ENCODE data around the gene AP1B1.
A peak's percentile ranks its signal among the peaks of the same experiment; 100 is the strongest.
"Not testable (repeated sequence)": the region's sequence is repeated elsewhere in the genome, so short reads cannot be mapped to it uniquely, and the experiment has no call there.

Gene AP1B1

GRCh38 chr22:29387921-29388758 lies at the start of gene AP1B1:
Gene AP1B1, minus strand, starts transcription at chr22:29388570. Its CDS starts 21,327 bp downstream, at chr22:29367243.
- peak; percentile 86 for DNase-seq (ENCODE audit: low read depth)

- no peak for DNase-seq (ENCODE audit: low read depth)
Measured at GRCh38 chr22:29435236-29436136, 47.1 kb upstream of the AP1B1 start.

GRCh38 chr22:29434288-29434687 lies 45.9 kb upstream of the AP1B1 start:
- DNase-seq (ENCODE audit: low read depth) = no peak

DNA sequence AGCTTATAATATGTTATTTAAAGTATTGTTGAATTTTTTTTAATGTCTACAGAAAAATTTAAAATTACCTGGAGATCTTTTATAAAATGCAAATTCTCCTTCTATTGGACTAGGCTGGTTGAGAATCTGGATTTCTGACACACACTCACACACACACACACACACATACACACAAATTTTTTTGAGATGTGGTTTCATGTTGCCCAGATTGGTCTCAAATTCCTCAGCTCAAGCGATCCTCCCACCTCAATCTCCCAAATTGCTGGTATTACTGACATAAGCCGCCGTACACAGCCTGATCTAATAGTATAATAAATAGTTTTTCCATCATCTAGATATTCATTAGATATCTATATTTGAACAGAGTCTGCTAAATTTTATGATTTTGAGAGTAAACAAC lies 45.5 kb upstream of the AP1B1 start:
- no peak for DNase-seq (ENCODE audit: low read depth)

DNA sequence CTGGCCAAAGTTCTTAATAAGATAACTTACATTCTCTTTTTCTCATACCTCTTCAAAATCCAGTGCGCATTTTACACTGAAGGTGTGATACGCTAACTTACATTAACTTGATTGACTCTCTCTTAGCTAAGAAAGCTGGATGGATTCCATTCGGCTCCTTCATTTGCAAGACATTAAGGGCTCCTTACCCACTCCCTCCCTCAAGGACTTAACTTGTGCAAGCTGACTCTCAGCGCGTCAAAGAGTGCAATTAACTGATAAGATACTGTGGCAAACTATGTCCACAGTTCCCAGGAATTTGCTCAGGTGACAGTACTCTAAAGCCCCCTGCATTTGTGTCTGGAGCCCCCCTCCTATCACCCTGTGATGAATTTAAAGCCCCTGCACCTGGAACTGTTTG lies 43.6 kb upstream of the AP1B1 start:
- no peak for DNase-seq (ENCODE audit: low read depth)

DNA sequence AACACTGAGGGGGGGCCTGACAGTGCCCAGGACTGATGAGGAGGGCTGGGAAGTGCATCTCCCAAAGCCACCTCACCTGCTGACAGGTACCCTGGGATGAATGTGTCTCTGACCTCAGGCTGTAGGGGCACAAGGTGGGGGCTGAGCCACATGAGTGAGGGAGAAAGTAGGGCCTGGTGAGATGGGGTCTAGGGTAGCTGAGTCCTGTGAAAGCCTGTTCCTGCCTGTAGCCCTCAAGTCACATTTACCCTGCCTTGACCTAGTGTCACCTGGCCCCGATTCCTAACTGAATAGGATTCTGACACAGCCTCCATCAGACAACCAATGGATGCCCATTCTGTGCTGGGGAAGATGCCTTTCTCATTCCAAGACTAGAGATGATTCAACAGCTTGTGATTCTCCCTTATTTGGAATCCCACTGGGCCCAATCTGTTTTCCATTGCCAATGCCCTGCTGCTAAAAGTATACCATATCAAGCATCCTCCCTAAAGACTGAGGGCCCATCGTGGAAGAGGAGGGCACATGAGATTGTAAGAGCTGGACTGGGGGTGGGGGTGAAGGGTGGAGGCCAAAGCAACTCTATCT lies 38.9 kb upstream of the AP1B1 start:
- no peak for DNase-seq (ENCODE audit: low read depth)

DNA sequence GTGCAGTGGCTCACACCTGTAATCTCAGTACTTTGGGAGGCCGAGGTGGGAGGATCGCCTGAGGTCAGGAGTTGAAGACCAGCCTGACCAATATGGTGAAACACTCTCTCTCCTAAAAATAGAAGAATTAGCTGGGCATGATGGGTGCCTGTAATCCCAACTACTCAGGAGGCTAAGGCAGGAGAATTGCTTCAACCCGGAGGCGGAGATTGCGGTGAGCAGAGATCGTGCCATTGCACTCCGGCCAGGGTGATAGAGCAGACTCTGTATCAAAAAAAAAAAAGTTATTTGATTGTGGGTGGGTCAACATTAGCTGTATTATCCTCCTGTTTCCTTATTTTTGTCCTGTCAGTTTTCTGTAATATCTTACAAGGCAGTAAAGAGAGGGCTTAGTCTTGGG lies 38.1 kb upstream of the AP1B1 start:
- no peak for DNase-seq (ENCODE audit: low read depth)

DNA sequence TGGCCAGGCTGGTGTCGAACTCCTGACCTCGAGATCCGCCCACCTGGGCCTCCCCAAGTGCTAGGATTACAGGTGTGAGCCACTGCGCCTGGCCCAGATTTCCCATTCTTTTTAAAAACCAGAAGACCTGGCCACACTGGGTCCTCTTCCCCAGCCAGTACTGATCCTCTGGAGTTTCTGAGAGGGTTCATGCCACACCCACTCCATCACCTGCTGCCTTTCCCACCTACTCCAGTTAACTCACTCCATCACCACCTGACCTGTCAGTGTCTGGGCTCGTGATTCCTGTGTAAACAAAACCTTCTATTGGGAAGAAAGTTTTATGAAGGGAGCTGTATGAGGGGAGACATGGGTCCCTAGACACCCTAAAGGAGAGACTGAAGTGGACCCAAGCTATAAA lies 30.3 kb upstream of the AP1B1 start:
- not testable (repeated sequence) for DNase-seq (ENCODE audit: low read depth)

- peak; percentile 16 for DNase-seq (ENCODE audit: low read depth)
Measured at GRCh38 chr22:29414951-29415591, 26.7 kb upstream of the AP1B1 start.

- not testable (repeated sequence) for DNase-seq (ENCODE audit: low read depth)
Measured at GRCh38 chr22:29412772-29413171, 24.4 kb upstream of the AP1B1 start.

DNA sequence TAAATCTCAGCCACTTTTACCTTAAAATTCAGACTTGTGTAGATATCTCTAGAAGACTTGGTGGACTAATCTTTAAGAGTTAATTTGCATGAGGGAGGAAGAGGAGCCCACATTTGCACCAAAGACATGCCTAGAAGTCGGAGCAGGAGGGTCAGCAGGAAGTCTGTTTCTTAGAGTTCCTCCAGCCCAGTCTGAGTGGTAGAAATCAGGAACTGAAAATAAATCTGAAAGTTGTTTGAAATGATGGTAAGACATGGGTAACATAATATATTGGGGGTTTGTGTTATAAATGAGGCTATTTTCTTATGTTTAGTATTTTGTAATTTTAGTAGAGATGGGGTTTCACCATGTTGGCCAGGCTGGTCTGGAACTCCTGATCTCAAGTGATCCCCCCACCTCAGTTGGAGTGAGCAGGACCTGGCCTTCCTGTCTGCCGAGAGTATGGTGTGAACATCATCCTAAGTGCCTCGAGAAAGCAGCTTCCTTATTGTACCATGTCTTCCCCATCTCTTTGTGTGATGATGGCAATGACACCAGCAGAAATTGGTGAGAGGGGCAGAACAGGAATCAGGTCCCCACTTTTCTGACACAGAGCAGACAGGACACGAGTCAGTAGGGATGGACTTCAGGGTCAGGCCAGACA lies 23.3 kb upstream of the AP1B1 start:
- DNase-seq (ENCODE audit: low read depth) = not testable (repeated sequence)

- no peak for DNase-seq (ENCODE audit: low read depth)
Measured at GRCh38 chr22:29408940-29409339, 20.6 kb upstream of the AP1B1 start.

DNA sequence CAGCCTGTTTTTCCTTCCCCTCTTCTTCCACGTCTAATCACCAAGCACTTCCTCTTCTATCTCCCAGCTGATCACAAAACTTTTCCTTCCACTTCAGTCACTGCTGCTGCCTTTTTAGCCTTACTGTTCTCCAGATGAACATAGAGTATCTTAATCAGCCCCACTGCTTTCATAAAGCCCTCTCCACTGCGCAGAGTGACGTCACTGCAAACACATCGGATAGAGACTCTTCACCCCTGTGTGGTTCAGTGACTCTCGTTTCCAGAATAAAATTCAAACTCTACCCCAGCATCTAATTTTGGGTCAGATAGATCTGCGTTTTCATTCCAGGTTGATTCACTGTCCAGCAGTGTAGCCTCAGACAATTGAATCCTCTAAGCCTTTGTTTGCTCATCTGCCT lies 13.2 kb upstream of the AP1B1 start:
- not testable (repeated sequence) for DNase-seq (ENCODE audit: low read depth)

- DNase-seq (ENCODE audit: low read depth) = no peak
Measured at GRCh38 chr22:29400576-29400975, 12.2 kb upstream of the AP1B1 start.

GRCh38 chr22:29397791-29398190 lies 9.4 kb upstream of the AP1B1 start:
- no peak for DNase-seq (ENCODE audit: low read depth)

GRCh38 chr22:29396126-29396525 lies 7.8 kb upstream of the AP1B1 start:
- DNase-seq (ENCODE audit: low read depth) = no peak

GRCh38 chr22:29394931-29395581 lies 6.7 kb upstream of the AP1B1 start:
- peak; percentile 53 for DNase-seq (ENCODE audit: low read depth)

- DNase-seq (ENCODE audit: low read depth) = no peak
Measured at GRCh38 chr22:29393019-29393608, 4.7 kb upstream of the AP1B1 start.

DNA sequence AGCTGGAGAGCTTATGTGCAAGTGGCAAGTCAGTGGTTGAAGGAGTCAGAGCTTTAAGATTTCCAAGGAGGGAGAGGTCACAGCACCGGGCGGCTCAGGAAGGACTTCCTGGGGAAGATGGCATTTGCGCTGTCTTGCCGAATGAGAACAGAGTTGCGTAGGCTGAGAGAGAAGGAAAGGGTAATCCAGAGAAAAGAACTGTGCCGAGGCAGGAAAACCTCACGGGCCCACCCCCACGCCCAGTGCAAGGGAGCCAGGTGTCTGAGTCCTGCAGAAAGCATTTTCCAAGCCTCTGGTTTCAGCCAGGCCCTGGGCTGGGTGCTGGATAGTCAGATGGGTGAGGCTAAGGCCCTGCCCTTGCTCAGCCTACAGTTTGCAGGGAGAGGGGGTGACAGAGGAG lies 3.2 kb upstream of the AP1B1 start:
- DNase-seq (ENCODE audit: low read depth) = no peak

GRCh38 chr22:29390270-29390669 lies 1.9 kb upstream of the AP1B1 start:
- DNase-seq (ENCODE audit: low read depth) = no peak

DNA sequence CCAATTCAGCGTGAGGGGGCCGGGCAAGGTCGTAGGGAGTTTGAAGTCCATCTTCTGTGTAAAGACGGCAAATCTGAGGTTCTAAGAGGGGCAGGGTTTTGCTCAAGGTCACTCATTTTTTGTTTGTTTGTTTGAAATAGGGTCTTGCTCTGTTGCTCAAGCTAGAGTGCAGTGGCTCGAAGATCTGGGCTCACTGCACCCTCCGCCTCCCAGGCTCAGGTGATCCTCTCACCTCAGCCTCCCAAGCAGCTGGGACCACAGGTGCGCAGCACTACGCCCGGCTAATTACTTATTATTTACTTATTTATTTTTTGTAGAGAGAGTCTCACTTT lies 355 bp upstream of the AP1B1 start:
- no peak for DNase-seq (ENCODE audit: low read depth)

Measured in stimulated activated CD8-positive, alpha-beta memory T cell treated with anti-CD3 and anti-CD28 coated beads, Interleukin-12 subunit alpha, Interleukin-12 subunit beta, amount 100 ng/mL, for 1 hour (primary cell).